A549 (cell line): ENCODE data around the gene SEMA4A. TPM values are rescaled to one million over a fixed set of nuclear protein-coding genes. Genes with fewer than 3 reads are reported as not detected.

Experiments
- polyA plus RNA-seq, 4 experiments: library from polyadenylated mRNA; depleted of rRNA in 3 of 4; stranded (reverse); fragments of >200 nt; fragmentation: RNase III in 1 of 4; extraction: RNeasy Plus Mini Kit Qiagen cat#74134 plus additional on column Dnase treatment in 1 of 4; gene quantifications; 2 replicates in 3 of 4; 3 replicates in 1 of 4; pipeline ENCODE4 v1.2.3, GENCODE V29; 2011 to 2017
- small RNA-seq, 6 experiments: library from RNA; depleted of rRNA; stranded (forward); fragments of <200 nt; gene quantifications; one replicate each; pipeline ENCODE3, GENCODE V24; 2012

SEMA4A gene
- polyA plus RNA-seq, 2 of the 4 experiments (the other 2 are of a cell fraction) = 0.04 to 0.27 TPM

Small RNA genes within 50 kb of the gene (small RNA-seq; reads per million reads assigned to genes)
- gene RF00568 = 0 to 0.16 (median 0) reads per million in 6 experiments

Other genes with a start within 250 kb of the SEMA4A start
- gene RIT1, start 242.2 kb upstream of the SEMA4A start, polyA plus RNA-seq (2011; rRNA removed) = 48.1 and 51.9 TPM in 2 replicates
- 19.2 to 23.6 TPM (median 20.4 TPM) in 3 replicates for gene RIT1, start 242.2 kb upstream of the SEMA4A start, polyA plus RNA-seq (2017; fragmentation: RNase III; extraction: RNeasy Plus Mini Kit Qiagen cat#74134 plus additional on column Dnase treatment)
- 69.9 and 72.3 TPM in 2 replicates for gene KHDC4, start 219.2 kb upstream of the SEMA4A start, polyA plus RNA-seq (2011; rRNA removed)
- 35.7 to 37.9 TPM (median 37.7 TPM) in 3 replicates for gene KHDC4, start 219.2 kb upstream of the SEMA4A start, polyA plus RNA-seq (2017; fragmentation: RNase III; extraction: RNeasy Plus Mini Kit Qiagen cat#74134 plus additional on column Dnase treatment)
- gene RXFP4, start 211.9 kb upstream of the SEMA4A start, polyA plus RNA-seq (2011; rRNA removed) = 0.12 TPM in 1 of 2 replicates, not detected in the other
- gene RXFP4, start 211.9 kb upstream of the SEMA4A start, polyA plus RNA-seq (2017; fragmentation: RNase III; extraction: RNeasy Plus Mini Kit Qiagen cat#74134 plus additional on column Dnase treatment) = 0.06 TPM in 1 of 3 replicates, not detected in the others
- 67.4 and 69.1 TPM in 2 replicates for gene ARHGEF2, start 175.0 kb upstream of the SEMA4A start, polyA plus RNA-seq (2011; rRNA removed)
- gene ARHGEF2, start 175.0 kb upstream of the SEMA4A start, polyA plus RNA-seq (2017; fragmentation: RNase III; extraction: RNeasy Plus Mini Kit Qiagen cat#74134 plus additional on column Dnase treatment) = 21.3 to 21.5 TPM (median 21.5 TPM) in 3 replicates
- gene SSR2, start 132.6 kb upstream of the SEMA4A start, polyA plus RNA-seq (2011; rRNA removed) = 382 and 581 TPM in 2 replicates
- 255 to 266 TPM (median 261 TPM) in 3 replicates for gene SSR2, start 132.6 kb upstream of the SEMA4A start, polyA plus RNA-seq (2017; fragmentation: RNase III; extraction: RNeasy Plus Mini Kit Qiagen cat#74134 plus additional on column Dnase treatment)
- gene UBQLN4, start 99.8 kb upstream of the SEMA4A start, polyA plus RNA-seq (2011; rRNA removed) = 42.0 and 47.6 TPM in 2 replicates
- gene UBQLN4, start 99.8 kb upstream of the SEMA4A start, polyA plus RNA-seq (2017; fragmentation: RNase III; extraction: RNeasy Plus Mini Kit Qiagen cat#74134 plus additional on column Dnase treatment) = 36.5 to 39.1 TPM (median 38.2 TPM) in 3 replicates
- 63.0 and 71.4 TPM in 2 replicates for gene LAMTOR2, start 98.8 kb upstream of the SEMA4A start, polyA plus RNA-seq (2011; rRNA removed)
- gene LAMTOR2, start 98.8 kb upstream of the SEMA4A start, polyA plus RNA-seq (2017; fragmentation: RNase III; extraction: RNeasy Plus Mini Kit Qiagen cat#74134 plus additional on column Dnase treatment) = 151 to 171 TPM (median 166 TPM) in 3 replicates
- 0.11 TPM in 1 of 2 replicates, not detected in the other for gene RAB25, start 92.4 kb upstream of the SEMA4A start, polyA plus RNA-seq (2011; rRNA removed)
- not detected in 3 replicates for gene RAB25, start 92.4 kb upstream of the SEMA4A start, polyA plus RNA-seq (2017; fragmentation: RNase III; extraction: RNeasy Plus Mini Kit Qiagen cat#74134 plus additional on column Dnase treatment)
- gene MEX3A, start 71.1 kb upstream of the SEMA4A start, polyA plus RNA-seq (2011; rRNA removed) = 1.8 and 2.4 TPM in 2 replicates
- 3.3 to 4.9 TPM (median 4.4 TPM) in 3 replicates for gene MEX3A, start 71.1 kb upstream of the SEMA4A start, polyA plus RNA-seq (2017; fragmentation: RNase III; extraction: RNeasy Plus Mini Kit Qiagen cat#74134 plus additional on column Dnase treatment)
- 155 and 214 TPM in 2 replicates for gene LMNA, start 38.9 kb upstream of the SEMA4A start, polyA plus RNA-seq (2011; rRNA removed)
- 286 to 310 TPM (median 288 TPM) in 3 replicates for gene LMNA, start 38.9 kb upstream of the SEMA4A start, polyA plus RNA-seq (2017; fragmentation: RNase III; extraction: RNeasy Plus Mini Kit Qiagen cat#74134 plus additional on column Dnase treatment)
- 30.7 and 38.8 TPM in 2 replicates for gene SLC25A44, start 40.5 kb downstream of the SEMA4A start, polyA plus RNA-seq (2011; rRNA removed)
- gene SLC25A44, start 40.5 kb downstream of the SEMA4A start, polyA plus RNA-seq (2017; fragmentation: RNase III; extraction: RNeasy Plus Mini Kit Qiagen cat#74134 plus additional on column Dnase treatment) = 22.7 to 25.1 TPM (median 23.1 TPM) in 3 replicates
- 61.4 and 63.9 TPM in 2 replicates for gene PMF1, start 59.4 kb downstream of the SEMA4A start, polyA plus RNA-seq (2011; rRNA removed)
- gene PMF1, start 59.4 kb downstream of the SEMA4A start, polyA plus RNA-seq (2017; fragmentation: RNase III; extraction: RNeasy Plus Mini Kit Qiagen cat#74134 plus additional on column Dnase treatment) = 57.7 to 59.8 TPM (median 59.4 TPM) in 3 replicates
- 0.12 and 0.42 TPM in 2 replicates for gene BGLAP, start 88.6 kb downstream of the SEMA4A start, polyA plus RNA-seq (2011; rRNA removed)
- 0.23 to 0.30 TPM in 2 of 3 replicates, not detected in the other for gene BGLAP, start 88.6 kb downstream of the SEMA4A start, polyA plus RNA-seq (2017; fragmentation: RNase III; extraction: RNeasy Plus Mini Kit Qiagen cat#74134 plus additional on column Dnase treatment)
- 2.4 and 2.8 TPM in 2 replicates for gene PAQR6, start 94.5 kb downstream of the SEMA4A start, polyA plus RNA-seq (2011; rRNA removed)
- 5.6 to 10.6 TPM (median 8.6 TPM) in 3 replicates for gene PAQR6, start 94.5 kb downstream of the SEMA4A start, polyA plus RNA-seq (2017; fragmentation: RNase III; extraction: RNeasy Plus Mini Kit Qiagen cat#74134 plus additional on column Dnase treatment)
- gene SMG5, start 129.2 kb downstream of the SEMA4A start, polyA plus RNA-seq (2011; rRNA removed) = 25.6 and 38.0 TPM in 2 replicates
- 46.4 to 51.5 TPM (median 48.7 TPM) in 3 replicates for gene SMG5, start 129.2 kb downstream of the SEMA4A start, polyA plus RNA-seq (2017; fragmentation: RNase III; extraction: RNeasy Plus Mini Kit Qiagen cat#74134 plus additional on column Dnase treatment)
- 7.2 and 7.5 TPM in 2 replicates for gene TMEM79, start 130.7 kb downstream of the SEMA4A start, polyA plus RNA-seq (2011; rRNA removed)
- gene TMEM79, start 130.7 kb downstream of the SEMA4A start, polyA plus RNA-seq (2017; fragmentation: RNase III; extraction: RNeasy Plus Mini Kit Qiagen cat#74134 plus additional on column Dnase treatment) = 5.7 to 6.3 TPM (median 6.3 TPM) in 3 replicates
- gene GLMP, start 142.1 kb downstream of the SEMA4A start, polyA plus RNA-seq (2011; rRNA removed) = 12.4 and 16.9 TPM in 2 replicates
- gene GLMP, start 142.1 kb downstream of the SEMA4A start, polyA plus RNA-seq (2017; fragmentation: RNase III; extraction: RNeasy Plus Mini Kit Qiagen cat#74134 plus additional on column Dnase treatment) = 23.0 to 32.5 TPM (median 29.0 TPM) in 3 replicates
- gene VHLL, start 145.7 kb downstream of the SEMA4A start, polyA plus RNA-seq (2011; rRNA removed) = not detected in 2 replicates
- not detected in 3 replicates for gene VHLL, start 145.7 kb downstream of the SEMA4A start, polyA plus RNA-seq (2017; fragmentation: RNase III; extraction: RNeasy Plus Mini Kit Qiagen cat#74134 plus additional on column Dnase treatment)
- gene CCT3, start 184.7 kb downstream of the SEMA4A start, polyA plus RNA-seq (2011; rRNA removed) = 528 and 530 TPM in 2 replicates
- gene CCT3, start 184.7 kb downstream of the SEMA4A start, polyA plus RNA-seq (2017; fragmentation: RNase III; extraction: RNeasy Plus Mini Kit Qiagen cat#74134 plus additional on column Dnase treatment) = 804 to 909 TPM (median 824 TPM) in 3 replicates
- 3.9 and 4.7 TPM in 2 replicates for gene TSACC, start 184.9 kb downstream of the SEMA4A start, polyA plus RNA-seq (2011; rRNA removed)
- 2.6 to 3.2 TPM (median 3.0 TPM) in 3 replicates for gene TSACC, start 184.9 kb downstream of the SEMA4A start, polyA plus RNA-seq (2017; fragmentation: RNase III; extraction: RNeasy Plus Mini Kit Qiagen cat#74134 plus additional on column Dnase treatment)
- gene RHBG, start 215.6 kb downstream of the SEMA4A start, polyA plus RNA-seq (2011; rRNA removed) = 0.04 and 0.06 TPM in 2 replicates
- gene RHBG, start 215.6 kb downstream of the SEMA4A start, polyA plus RNA-seq (2017; fragmentation: RNase III; extraction: RNeasy Plus Mini Kit Qiagen cat#74134 plus additional on column Dnase treatment) = 0.08 TPM in 1 of 3 replicates, not detected in the others